ENCODE results near the gene NFATC1.

The NFATC1 gene

DNA sequence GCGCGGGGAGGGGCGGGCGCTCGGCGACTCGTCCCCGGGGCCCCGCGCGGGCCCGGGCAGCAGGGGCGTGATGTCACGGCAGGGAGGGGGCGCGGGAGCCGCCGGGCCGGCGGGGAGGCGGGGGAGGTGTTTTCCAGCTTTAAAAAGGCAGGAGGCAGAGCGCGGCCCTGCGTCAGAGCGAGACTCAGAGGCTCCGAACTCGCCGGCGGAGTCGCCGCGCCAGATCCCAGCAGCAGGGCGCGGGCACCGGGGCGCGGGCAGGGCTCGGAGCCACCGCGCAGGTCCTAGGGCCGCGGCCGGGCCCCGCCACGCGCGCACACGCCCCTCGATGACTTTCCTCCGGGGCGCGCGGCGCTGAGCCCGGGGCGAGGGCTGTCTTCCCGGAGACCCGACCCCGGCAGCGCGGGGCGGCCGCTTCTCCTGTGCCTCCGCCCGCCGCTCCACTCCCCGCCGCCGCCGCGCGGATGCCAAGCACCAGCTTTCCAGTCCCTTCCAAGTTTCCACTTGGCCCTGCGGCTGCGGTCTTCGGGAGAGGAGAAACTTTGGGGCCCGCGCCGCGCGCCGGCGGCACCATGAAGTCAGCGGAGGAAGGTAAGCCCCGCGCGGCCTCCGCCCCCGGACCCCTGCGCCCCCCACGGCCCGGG lies at the start of gene NFATC1:
Gene NFATC1 (plus strand): TSS at position 170 of the 644 bp plus-strand sequence. CDS start 295 bp downstream, at position 465.
- DNase-seq: peak; percentile 65

DNA sequence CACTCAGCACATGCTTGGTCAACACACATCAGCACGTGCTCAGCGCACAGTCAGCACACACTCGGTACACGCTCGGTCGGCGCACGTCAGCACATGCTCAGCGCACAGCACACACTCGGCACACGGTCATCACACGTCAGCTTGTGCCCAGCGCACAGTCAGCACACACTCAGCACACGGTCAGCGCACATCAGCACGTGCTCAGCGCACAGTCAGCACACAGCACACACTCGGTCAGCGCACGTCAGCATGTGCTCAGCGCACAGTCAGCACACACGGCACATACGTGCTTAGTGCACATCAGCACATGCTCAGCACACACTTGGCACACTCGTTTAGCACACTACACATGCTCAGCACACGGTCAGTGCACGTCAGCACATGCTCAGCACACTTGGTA lies 49.7 kb upstream of the NFATC1 start:
- no peak for DNase-seq

DNA sequence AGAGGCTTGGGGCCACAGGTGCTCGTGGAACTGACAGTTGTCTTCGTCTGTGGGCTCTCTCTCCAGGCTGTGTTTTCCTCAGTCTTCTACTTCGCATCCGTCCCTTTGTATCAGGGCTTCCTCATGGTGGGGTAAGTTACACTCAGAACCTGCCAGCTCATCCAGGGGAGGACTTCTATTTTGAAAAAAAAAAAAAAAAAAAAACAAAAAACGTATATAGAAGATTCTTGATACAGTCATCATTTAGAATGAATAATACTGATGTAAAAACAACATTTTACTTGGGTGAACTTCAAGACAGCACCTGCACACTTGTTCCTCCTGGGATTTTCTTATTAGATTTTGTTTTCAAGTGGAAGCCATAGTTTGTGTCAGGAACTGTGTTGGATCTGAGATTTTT lies 47.7 kb upstream of the NFATC1 start:
- no peak for DNase-seq

DNA sequence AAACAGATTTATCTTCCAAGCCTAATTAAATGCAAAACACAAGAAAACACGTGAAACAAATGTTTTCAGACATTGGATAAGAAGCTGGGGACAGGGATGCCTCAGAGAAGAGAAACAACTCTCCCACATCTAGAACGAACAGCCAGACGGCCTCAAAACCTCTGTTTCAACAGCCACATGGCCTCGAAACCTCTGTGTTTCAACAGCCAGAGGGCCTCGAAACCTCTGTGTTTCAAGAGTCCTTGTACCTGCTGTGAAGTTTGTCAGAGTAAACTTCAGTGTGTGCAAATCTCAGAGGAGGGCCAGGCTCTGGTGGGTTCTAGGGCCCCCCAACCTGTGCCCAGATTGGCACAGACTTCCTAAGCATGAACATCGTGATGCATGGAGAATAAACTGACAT lies 43.3 kb upstream of the NFATC1 start:
- no peak for DNase-seq

DNA sequence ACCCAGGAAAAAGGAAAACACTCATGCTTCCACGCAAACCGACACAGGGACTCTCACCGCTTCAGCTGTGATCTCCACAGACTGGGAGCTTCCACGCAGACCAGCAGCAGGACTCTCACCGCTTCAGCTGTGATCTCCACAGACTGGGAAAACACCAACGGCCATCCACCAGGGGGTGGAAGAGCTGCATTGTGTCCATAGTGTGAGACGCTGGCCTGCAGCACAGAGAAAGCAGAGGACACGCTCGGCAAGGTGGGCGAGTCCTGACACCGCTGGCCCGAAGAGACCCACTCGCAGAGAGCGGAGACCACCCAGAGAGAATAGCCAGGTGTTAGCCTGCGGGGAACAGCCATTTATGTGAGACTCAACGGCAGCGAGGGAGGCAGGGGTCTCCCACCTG lies 42.5 kb upstream of the NFATC1 start:
- DNase-seq: no peak

DNA sequence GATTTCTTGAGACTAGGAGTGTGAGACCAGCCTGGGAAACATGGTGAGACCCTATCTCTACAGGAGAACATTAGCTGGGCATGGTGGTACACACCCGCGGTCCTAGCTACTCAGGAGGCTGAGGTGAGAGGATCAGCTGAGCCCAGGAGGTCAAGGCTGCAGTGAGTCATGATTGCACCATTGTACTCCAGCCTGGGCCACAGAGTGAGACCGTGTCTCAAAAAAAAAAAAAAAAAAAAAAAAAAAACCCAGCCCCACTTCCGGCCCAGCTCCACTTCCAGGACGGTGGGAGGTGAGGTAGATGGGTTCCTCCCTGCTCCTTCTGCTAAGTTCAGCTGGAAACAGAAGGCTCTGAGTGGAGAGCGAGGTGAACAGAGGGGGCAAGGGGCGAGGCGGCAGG lies 41.4 kb upstream of the NFATC1 start:
- DNase-seq: no peak

DNA sequence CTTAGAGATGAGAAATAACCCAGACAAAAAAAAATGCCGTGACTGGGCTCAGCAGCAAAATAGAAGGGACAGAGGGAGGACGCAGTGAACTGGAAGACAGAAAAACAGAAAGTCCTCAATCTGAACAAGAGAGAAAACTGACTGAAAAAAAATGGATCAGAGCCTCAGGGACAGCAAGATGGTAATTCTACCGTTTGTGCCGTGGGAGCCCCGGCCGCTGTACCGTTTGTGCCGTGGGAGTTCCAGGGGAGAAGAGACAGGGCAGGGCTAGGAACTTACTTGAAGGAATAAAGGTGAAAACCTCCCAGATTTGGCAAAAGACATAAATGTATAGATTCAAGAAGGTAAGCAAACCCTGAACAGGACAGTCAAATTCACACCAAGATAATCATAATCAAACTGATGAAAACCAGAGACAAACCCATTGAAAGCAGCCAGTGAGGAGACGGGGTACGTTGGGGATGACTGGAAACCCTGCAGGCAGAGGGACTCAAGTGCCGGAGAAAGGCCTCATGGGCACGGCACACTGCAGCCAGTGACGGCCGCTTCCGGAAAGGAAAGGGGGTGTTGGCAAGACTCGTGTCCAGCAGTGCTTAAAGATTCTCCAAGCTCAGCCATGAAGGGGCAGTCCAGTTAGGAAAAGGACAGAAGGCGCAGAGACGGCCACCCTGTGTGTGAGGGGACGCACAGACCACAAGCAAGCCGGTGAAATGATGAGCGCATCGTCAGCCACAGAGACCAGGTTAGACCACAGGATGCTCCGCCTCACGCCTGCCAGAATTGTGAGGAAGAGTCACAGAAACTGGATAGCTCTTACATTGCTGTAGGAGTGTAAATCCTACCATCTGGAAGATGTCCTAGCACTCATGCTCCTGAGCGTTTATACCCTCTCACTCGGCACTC lies 40.0 kb upstream of the NFATC1 start:
- no peak for DNase-seq

DNA sequence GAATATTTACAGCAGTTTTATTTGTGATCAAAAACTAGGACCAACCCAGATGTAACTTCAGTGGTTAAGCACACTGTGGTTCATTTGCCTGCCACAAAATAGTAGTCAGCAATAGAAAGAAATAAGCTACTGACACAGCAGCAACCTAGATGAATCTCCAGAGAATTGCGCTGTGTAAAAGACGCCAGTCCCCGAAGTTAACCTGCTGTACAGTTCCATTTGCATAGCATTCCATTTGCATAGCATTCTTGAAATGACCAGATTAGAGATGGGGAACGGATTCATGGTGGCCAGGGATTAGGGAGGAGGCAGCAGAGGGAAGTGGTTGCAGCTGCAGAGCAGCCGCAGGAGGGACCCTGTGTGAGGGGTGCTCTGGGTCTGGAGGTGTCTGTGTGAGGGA lies 39.3 kb upstream of the NFATC1 start:
- DNase-seq: no peak

DNA sequence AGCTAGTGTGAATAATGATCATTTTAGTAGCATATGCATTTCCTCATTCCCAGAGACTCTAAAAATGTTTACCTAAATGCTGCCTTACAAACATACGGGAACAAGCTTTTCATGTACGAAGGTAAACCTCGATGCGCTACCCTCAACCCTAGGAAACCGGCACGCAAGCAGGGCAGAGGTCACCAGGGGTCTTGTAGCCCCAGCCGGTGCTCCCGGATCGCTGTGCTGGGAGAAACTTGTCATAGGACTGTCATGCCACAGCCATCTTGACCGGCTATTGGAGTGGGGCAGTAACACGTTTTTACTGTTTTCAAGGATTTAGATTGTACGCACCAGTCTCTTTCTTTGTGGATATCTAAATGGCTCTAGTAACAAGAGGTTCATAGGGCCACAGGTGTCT lies 34.8 kb upstream of the NFATC1 start:
- no peak for DNase-seq

DNA sequence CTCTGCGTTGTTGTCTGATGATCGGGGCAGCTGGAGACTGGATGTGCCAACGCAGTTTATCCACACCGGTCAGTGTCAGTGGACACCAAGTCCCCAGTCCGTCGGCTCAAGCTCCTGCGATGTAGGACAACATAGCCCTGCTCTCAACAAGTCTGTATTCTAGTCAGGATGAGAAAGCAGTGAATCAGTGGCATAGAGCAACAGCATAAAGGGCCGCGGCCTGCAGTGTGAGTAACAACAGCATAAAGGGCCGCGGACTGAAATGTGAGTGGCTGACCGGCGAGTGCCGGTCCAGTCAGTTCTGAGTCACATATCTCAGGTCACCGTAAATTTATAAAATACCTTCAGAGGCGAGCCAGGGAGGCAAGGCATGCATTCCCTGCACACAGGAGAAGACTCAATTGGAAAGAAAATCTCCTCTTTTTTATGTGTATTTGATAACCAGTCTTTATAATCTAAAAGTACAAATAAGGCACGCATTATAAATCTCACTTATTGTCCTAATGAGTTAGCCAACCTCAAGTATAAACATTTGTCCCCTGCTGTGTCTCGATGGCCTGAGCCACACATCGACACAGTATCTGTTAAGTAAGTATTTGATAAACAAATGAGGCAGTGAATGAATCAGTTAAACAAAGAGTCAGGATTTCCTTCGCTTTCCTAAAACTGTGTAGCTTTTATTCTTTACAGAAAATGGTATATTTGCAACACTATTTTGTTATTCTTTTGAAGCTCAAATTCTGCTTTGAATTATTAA lies 33.8 kb upstream of the NFATC1 start:
- no peak for DNase-seq

DNA sequence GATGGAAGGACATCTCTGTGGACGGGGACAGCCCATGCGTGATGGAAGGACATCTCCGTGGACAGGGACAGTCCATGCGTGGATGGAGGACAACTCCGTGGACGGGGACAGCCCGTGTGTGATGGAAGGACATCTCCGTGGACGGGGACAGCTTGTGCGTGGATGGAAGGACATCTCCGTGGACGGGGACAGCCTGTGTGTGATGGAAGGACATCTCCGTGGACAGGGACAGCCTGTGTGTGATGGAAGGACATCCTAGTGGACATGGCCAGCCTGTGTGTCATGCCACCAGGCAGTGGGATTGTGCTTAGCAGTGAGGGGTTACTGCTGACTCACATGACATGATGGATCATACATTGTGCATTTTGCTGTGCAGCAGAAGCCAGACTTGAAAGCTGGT lies 30.0 kb upstream of the NFATC1 start:
- no peak for DNase-seq

DNA sequence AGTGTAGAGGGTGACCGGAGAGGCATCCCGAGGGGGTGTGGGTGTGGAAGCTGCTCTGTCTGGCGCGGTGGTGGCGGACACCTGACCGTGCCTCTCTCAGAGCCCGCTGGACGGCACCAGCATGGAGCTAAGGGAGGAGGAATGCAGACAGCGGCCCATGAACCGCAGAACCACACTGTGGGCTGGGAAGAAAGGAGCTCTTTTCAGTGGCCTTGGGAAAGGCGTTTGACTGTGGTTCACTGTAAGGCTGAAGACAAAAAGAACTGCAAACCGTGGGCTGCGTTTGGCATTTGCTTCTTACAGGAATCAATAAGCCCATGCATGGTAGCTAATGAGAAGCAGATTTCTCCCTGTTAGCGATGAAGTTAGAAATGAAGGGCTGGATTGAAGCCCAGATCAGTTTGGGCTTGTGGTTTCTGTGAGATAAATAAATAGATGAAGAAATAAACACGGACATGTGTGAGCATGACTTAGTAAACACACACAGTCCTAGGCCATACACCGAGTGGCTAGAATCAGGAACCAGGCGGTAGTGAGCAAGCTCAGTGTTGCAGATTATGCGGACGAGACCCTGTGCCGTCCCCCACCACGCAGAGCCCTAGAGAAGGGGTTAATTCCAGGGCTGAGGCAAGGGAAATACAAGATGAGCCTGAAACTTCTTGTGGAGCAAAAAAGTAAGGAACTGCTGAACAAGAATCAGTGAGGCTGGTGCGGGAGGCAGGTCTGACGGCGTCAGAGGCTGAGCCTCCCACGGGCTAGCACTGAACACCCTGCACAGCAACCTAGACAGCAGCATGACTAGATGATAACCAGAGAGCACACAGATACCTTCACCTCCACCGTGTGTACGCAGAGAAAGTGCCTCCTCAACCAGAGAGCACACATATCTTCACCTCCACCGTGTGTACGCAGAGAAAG lies 29.3 kb upstream of the NFATC1 start:
- no peak for DNase-seq

DNA sequence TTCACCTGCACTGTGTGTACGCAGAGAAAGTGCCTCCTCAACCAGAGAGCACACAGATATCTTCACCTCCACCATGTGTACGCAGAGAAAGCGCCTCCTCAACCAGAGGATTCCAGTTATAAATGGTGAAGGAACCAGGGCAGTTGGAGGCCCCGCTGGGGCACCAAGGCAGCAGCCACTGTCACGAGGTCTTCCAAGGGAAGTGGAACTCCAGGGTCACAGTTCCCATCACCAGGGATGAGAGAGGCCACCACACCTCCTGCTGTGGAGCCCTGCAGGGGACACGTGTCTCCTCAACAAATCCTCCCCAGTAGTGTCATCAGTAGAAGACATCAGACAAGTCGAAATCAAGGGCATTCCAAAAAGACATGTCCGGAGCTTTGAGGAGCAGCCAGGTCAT lies 28.2 kb upstream of the NFATC1 start:
- no peak for DNase-seq

DNA sequence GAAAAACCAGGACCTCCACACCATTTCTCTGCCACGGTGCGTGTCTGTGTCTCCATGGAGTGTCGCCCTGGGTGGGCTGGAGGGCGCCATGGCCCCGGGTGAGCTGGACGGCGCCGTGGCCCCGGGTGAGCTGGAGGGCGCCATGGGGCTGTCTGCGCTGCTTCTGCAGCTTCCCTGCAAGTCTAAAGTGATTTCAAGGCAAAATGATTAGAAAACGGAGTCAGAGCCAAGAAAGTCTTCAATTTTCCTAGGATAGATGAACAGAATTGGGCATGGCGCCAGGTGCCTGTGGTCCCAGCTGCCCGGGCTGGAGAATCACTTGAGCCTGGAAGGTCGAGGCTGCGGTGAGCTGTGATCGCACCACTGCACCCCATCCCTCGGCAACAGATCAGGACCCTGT lies 27.7 kb upstream of the NFATC1 start:
- DNase-seq: no peak

DNA sequence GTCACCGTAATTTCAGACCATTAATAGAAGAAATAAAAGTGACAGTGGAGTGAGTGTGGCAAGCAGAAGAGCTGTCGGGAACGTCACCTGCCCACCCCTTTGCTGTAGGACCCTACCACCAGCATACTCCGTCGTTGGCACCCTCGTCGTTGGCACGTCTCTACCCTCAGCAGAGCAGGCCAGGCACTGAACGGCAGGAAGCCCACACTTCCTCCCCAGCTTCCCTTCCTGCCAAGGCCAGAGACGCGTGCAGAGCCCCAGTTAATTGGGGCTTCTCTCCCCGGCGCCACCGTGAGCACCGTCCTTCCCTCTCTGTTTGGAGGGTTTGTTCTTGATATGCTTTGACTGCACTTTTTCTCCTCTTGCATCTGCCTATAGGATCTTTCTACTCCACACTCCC lies 27.0 kb upstream of the NFATC1 start:
- no peak for DNase-seq

DNA sequence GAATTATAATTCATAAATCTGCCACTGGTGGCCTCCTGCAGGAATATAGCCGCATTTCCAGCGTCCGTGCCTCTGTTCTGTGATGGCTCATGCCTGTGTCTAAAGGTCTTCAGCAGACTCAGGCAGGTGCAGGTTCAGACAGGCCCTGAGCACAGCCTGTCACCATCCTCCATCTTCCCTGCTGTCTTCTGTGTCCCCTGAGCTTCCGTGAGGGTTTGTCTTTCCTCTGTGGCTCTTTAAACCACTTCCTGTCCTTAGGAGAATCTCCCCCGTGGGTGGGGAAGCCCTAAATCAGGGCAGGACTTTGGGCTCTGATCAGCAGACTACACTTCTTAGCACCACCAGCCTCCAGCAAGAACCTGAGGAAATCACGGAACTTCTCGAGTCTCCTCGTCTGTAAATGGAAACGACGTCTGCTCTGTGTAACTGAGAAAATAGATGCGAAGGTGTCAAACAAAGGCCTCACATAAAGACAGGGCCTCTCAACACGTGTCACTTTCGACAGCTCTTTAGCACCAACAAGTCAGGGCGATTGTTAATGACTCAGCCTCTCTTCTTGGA lies 24.1 kb upstream of the NFATC1 start:
- DNase-seq: no peak

DNA sequence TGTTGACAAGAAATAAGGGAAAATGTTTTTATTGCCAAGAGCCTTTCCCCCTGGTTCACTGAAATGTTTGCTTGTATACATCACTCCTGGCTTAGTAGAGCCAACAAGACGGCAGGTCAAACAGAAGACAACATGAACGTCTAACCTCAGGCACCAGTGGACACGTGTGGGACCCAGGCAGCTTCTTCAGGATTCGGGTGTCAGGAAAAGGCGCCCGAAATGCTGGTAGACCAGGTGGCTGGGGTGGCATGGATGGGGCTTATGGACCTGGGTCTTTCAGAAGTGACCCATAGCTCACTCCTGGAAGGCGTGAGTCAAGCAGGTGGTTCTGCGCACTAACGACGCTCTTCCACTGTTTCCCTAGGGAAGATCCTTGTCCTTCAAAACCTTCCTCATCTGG lies 23.3 kb upstream of the NFATC1 start:
- no peak for DNase-seq

DNA sequence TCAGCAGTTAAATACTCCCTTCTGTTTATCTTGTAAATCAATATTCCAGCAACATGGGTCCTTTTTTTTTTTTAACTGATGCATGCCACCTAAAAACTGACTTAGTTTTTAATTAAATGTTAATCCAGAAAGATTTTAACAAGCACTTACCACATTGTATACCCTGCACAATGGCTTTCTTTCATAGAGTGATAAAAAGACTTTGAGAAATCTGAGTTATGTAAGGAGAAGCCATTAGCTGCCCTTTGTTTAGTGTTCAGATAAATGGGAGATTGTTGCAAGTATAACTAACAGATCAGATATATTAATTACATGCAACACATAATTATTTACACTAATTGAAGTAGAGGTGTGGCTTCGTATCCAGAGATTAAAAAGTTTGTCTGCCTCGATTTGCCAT lies 22.7 kb upstream of the NFATC1 start:
- DNase-seq: no peak

DNA sequence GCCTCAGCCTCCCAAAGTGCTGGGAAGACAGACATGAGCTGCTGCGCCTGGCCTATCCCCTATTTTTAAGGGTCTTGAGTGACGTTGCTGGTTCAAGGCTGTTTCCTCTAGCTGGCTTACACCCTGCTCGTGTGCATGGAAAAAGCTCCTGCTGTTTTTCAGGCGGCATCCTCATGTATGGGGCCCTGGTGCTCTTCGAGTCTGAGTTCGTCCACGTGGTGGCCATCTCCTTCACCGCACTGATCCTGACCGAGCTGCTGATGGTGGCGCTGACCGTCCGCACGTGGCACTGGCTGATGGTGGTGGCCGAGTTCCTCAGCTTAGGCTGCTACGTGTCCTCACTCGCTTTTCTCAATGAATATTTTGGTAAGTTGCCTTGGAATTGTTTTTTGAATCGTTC lies 22.0 kb upstream of the NFATC1 start:
- no peak for DNase-seq

DNA sequence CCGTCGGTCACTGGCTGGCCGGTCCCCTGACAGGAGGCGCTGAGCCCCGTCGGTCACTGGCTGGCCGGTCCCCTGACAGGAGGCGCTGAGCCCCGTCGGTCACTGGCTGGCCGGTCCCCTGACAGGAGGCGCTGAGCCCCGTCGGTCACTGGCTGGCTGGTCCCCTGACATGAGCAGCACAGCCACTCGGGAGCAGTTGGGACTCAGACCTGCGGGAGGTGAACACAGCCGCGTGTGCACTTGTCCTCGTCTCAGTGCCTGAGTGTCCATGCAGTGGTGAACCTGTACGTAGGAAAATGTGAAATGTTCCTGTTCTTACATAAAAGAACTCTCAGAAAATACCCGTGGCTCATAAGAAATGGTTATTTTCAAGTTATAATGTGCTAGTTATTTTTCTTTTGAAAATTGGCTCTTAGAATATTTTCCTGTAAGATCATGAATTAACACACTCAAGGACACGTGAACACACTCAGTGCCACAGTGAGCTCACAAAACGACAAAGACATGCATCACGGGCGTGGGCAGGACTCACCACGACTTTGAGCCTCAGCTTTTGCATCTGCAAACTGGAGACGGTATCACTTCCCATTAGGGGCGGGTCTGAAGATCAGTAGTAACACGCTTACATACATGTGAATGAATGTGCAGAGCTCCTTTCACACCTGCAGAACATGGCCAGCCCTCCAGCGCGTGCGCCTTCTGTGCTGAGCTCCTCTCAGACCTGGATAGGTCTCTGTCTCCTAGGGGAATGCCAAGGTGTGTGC lies 21.1 kb upstream of the NFATC1 start:
- no peak for DNase-seq

DNA sequence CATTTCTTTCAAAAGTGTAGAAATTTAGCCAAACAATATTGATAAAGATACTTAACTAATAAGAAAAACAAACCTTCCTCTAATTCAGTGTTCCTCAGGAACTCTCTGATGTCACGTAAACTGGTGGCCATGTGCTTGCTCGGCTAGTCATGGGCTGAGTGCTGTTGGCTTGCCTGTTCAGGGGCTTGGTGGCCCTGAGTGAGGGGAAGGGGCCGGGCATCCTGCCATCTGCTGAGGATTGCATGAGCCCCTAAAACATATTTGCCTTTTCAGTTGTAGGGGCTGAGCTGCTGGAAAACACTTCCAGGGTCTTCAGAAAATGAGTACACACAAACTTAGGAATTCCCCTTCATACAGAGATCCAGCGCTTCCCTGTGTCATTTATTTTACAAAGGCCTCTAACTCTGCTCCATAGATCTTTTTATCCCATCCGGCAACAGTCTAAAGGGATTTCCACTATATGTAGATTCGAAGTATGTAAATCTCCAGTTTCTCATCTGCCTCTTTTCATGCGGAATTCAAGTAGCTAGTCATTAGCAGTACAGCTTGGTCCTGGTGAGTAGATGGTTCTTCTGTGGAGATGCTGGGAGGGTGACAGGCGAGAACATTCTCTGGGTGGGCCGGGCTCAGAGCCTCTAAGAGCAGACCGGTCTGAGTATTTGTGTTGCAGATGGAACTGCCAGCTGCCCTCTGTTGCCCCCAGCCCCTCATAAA lies 20.1 kb upstream of the NFATC1 start:
- DNase-seq: no peak
